Transverse colon (tissue), 4 donors: ENCODE data around the gene NCEH1. TPM values are rescaled to one million over a fixed set of nuclear protein-coding genes. Genes with fewer than 3 reads are reported as not detected.
"Not testable (repeated sequence)": the region's sequence is repeated elsewhere in the genome, so short reads cannot be mapped to it uniquely, and the experiment has no call there.

Experiments
- DNase-seq: peaks from one replicate; pipeline ENCODE4 v3.0.0-alpha.2; 2019
- H3K27ac ChIP-seq, 4 donors: fragments of 200-600 bp; sonication (generic); 2 replicates each; pipeline ENCODE4 v1.5.1; 2016 to 2018; ENCODE audit warnings: inconsistent platforms in 4 of 4
- H3K27me3 ChIP-seq: fragments of 200-600 bp; sonication (generic); 2 replicates; pipeline ENCODE4 v1.5.1; 2017; ENCODE audit warnings: inconsistent platforms
- H3K36me3 ChIP-seq, 4 donors: fragments of 200-600 bp; sonication (generic); 2 replicates each; pipeline ENCODE4 v1.5.1; 2017 to 2019; ENCODE audit warnings: inconsistent platforms in 4 of 4
- H3K4me1 ChIP-seq, 4 donors: fragments of 200-600 bp; sonication (generic); 2 replicates each; pipeline ENCODE4 v1.5.1; 2017 to 2020; ENCODE audit warnings: inconsistent platforms in 4 of 4
- H3K4me3 ChIP-seq, 4 donors: fragments of 200-600 bp; sonication (generic); 1 replicate in 1 of 4; 2 replicates in 3 of 4; pipeline versions ENCODE4 v1.5.1 to v1.6.1; 2017 to 2019; ENCODE audit warnings: inconsistent platforms in 4 of 4
- H3K9me3 ChIP-seq, 2 donors: fragments of 200-600 bp; sonication (generic); 2 replicates each; pipeline ENCODE4 v1.5.1; 2017 to 2019; ENCODE audit warnings: inconsistent platforms in 2 of 2
- EP300 ChIP-seq: sonication (generic); formaldehyde crosslinking; IDR thresholded peaks from one replicate; pipeline ENCODE4 v1.6.1; 2017; ENCODE audit warnings: antibody characterized with exemption, low read depth
- POLR2A ChIP-seq: fragments of 450-650 bp; IDR thresholded peaks from one replicate; pipeline ENCODE4 v1.6.1; 2016; ENCODE audit warnings: antibody characterized with exemption, mild to moderate bottlenecking, moderate library complexity
- POLR2AphosphoS5 ChIP-seq, 3 donors: sonication (generic); formaldehyde crosslinking; IDR thresholded peaks; one replicate each; pipeline ENCODE4 v1.6.1; 2016; ENCODE audit warnings: antibody characterized with exemption in 3 of 3
- WGBS, 2 donors: methylation state at CpG; one replicate each; pipeline ENCODE4 v1.1.5; 2018; ENCODE audit warnings: low coverage in 1 of 2; 5-methylcytosine and 5-hydroxymethylcytosine counted together
- in situ Hi-C, 4 donors: fragments of 200-750 bp; cut with MboI; loops; one replicate each; pipeline versions ENCODE4 v1.15.0 to v1.15.1; 2017; ENCODE audit warnings: low sequenced_read_pairs in 3 of 4, low pct_ligation_motif_present in 1 of 4, low pct_unique_long_range_greater_than_20kb in 1 of 4
- intact Hi-C: fragments of 100-400 bp; cut with DNase I; formaldehyde crosslinking; loops from one replicate; pipeline ENCODE4 v1.15.1; 2023; ENCODE audit warnings: low total_unique reads
- total RNA-seq, 4 donors: library from RNA; depleted of rRNA; stranded (reverse); fragments of >200 nt; gene quantifications; one replicate each; pipeline ENCODE4 v1.1.0, GENCODE V29; 2016
- TF ChIP-seq, protein P1 (sequence below), 5 experiments: fragments of 200-600 bp in 3 of 5; fragments of 450-650 bp in 2 of 5; sonication (generic) in 3 of 5; IDR thresholded peaks; 1 replicate in 2 of 5; 2 replicates in 3 of 5; pipeline ENCODE4 v1.5.1; 2016 to 2017; ENCODE audit warnings: antibody characterized with exemption in 5 of 5, inconsistent platforms in 3 of 5, mild to moderate bottlenecking in 2 of 5, moderate library complexity in 1 of 5

The NCEH1 gene
- total RNA-seq, 4 donors from 2014 or later: 2.4 to 88.3 (median 29.3) TPM

DNA sequence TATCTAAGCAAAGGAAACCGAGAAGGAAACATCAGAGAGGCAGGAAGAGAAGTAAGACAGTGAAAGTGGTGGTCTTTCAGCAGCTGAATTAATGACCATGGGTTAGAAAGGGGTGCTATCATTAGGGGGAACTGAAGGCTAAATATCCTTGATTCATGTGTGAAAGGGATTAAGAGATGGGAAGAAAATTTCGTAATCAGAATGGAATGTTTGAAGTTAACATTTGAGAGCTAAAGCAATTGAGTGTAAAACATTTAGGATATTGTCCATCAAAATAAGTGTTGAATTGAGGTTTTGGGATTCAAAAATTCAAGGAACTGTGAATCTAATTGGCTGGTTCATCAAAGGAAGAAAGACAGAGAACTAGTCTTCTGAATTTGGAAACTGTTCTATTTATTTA, 35.6 kb upstream of the NCEH1 start:
- Histone ChIP-seq H3K27ac (no peak overlapping the region), H3K4me3 (no peak overlapping the region), H3K36me3 (no peaks in the 10 kb centered on the region), H3K4me1 (peaks cover 0 to 21% (median 8%) of the 10 kb centered on the region in 4 donors), H3K9me3 (no peaks in the 10 kb centered on the region), H3K27me3 (no peaks in the 10 kb centered on the region)
- DNase-seq: no peak
- in situ Hi-C loops: no loop called here
- intact Hi-C loops: no loop called here
- WGBS, 2 donors: 50 to 70% methylated on average over 2 of the region's 2 CpGs
- TF ChIP-seq, protein P1, sequence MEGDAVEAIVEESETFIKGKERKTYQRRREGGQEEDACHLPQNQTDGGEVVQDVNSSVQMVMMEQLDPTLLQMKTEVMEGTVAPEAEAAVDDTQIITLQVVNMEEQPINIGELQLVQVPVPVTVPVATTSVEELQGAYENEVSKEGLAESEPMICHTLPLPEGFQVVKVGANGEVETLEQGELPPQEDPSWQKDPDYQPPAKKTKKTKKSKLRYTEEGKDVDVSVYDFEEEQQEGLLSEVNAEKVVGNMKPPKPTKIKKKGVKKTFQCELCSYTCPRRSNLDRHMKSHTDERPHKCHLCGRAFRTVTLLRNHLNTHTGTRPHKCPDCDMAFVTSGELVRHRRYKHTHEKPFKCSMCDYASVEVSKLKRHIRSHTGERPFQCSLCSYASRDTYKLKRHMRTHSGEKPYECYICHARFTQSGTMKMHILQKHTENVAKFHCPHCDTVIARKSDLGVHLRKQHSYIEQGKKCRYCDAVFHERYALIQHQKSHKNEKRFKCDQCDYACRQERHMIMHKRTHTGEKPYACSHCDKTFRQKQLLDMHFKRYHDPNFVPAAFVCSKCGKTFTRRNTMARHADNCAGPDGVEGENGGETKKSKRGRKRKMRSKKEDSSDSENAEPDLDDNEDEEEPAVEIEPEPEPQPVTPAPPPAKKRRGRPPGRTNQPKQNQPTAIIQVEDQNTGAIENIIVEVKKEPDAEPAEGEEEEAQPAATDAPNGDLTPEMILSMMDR (IDR thresholded peaks at IDR 0.05): no peak
- TF ChIP-seq POLR2AphosphoS5 (IDR thresholded peaks at IDR 0.05) (no peak), POLR2A (no peak), EP300 (no peak)

DNA sequence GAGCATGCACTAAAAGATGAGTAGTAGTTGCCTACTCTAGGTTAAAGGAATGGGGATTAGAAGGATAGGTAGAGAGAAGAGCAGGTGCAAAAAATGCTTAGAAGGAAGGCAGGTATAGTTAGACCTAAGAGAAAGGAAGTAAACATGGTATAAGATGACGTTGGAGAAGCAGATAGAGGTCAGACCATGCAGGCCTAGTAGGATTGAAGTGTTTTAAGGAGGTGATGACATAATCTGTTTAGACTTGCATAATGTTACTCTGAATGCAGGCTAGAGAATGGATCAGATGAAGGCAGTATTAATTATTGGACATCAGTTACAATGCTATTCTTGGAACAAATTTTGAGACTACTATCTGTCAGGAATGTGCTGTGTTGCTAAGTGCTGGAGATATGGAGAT, 28.6 kb upstream of the NCEH1 start:
- Histone ChIP-seq H3K27me3 (no peaks in the 10 kb centered on the region), H3K27ac (no peak overlapping the region), H3K4me1 (no peaks in the 10 kb centered on the region), H3K9me3 (no peaks in the 10 kb centered on the region), H3K4me3 (no peak overlapping the region), H3K36me3 (no peaks in the 10 kb centered on the region)
- TF ChIP-seq POLR2AphosphoS5 (IDR thresholded peaks at IDR 0.05): no peak
- TF ChIP-seq EP300: no peak
- no peak for TF ChIP-seq POLR2A
- TF ChIP-seq, protein P1 (IDR thresholded peaks at IDR 0.05): no peak
- no peak for DNase-seq
- WGBS, 2 donors: 21 to 25% methylated on average over 1 of the region's 1 CpG
- intact Hi-C loops: no loop called here
- in situ Hi-C loops: no loop called here

- in situ Hi-C loops: no loop called here
- WGBS, 2 donors: 88 to 94% methylated on average over 2 of the region's 2 CpGs
- TF ChIP-seq POLR2A: no peak
- TF ChIP-seq EP300: no peak
- TF ChIP-seq, protein P1 (IDR thresholded peaks at IDR 0.05): no peak
- no peak for TF ChIP-seq POLR2AphosphoS5 (IDR thresholded peaks at IDR 0.05)
Observed at GRCh38 chr3:172735014-172735413, 24.1 kb upstream of the NCEH1 start.

GRCh38 chr3:172726380-172726779, 15.5 kb upstream of the NCEH1 start:
- Histone ChIP-seq H3K27me3 (no peaks in the 10 kb centered on the region), H3K4me1 (no peaks in the 10 kb centered on the region), H3K27ac (no peak overlapping the region), H3K4me3 (no peak overlapping the region), H3K9me3 (no peaks in the 10 kb centered on the region), H3K36me3 (no peaks in the 10 kb centered on the region)
- in situ Hi-C loops (no loop called here), intact Hi-C loops (no loop called here)
- TF ChIP-seq POLR2A: no peak
- TF ChIP-seq EP300: no peak
- TF ChIP-seq POLR2AphosphoS5 (IDR thresholded peaks at IDR 0.05): no peak
- TF ChIP-seq, protein P1 (IDR thresholded peaks at IDR 0.05): no peak
- WGBS, 2 donors: 74 to 100% methylated on average over 1 of the region's 1 CpG
- DNase-seq: no peak

More at GRCh38 chr3:172735014-172735413, 24.1 kb upstream of the NCEH1 start:
- Histone ChIP-seq H3K4me1 (no peaks in the 10 kb centered on the region), H3K36me3 (no peaks in the 10 kb centered on the region), H3K27me3 (no peaks in the 10 kb centered on the region), H3K4me3 (no peak overlapping the region), H3K9me3 (no peaks in the 10 kb centered on the region), H3K27ac (no peak overlapping the region)
- no peak for DNase-seq
- intact Hi-C loops: no loop called here

DNA sequence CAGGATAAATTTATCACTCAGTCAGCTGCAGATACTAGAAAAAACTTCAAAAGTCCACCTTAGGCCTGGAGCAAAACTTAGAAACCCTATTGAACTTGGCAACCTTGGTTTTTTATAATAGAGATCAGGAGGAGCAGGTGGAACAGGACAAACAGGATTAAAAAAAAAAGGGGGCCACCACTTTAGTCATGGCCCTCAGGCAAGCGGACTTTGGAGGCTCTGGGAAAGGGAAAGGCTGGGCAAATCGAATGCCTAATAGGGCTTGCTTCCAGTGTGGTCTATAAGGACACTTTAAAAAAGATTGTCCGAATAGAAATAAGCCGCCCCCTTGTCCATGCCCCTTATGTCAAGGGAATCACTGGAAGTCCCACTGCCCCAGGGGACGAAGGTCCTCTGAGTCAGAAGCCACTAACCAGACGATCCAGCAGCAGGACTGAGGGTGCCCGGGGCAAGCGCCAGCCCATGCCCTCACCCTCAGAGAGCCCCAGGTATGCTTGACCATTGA, 11.7 kb upstream of the NCEH1 start:
- H3K27ac ChIP-seq, H3K36me3 ChIP-seq, H3K4me1 ChIP-seq, DNase-seq, H3K9me3 ChIP-seq, H3K27me3 ChIP-seq, in situ Hi-C loops, intact Hi-C loops, H3K4me3 ChIP-seq: not testable (repeated sequence)
- WGBS, 2 donors: 81% methylated on average over 8 of the region's 8 CpGs; no CpG with 5 or more reads in 1 of the 2 donors
